HCT116 (cell line): ENCODE results near the gene CBFB.
"Not testable (repeated sequence)": the region's sequence is repeated elsewhere in the genome, so short reads cannot be mapped to it uniquely, and the experiment has no call there.

Experiments
- SRF ChIP-seq: IDR thresholded peaks from 2 replicates; pipeline ENCODE4 v1.6.1; 2012; ENCODE audit warnings: low read depth
- TF ChIP-seq, protein P1 (sequence below), 3 experiments: fragments of 200-600 bp in 1 of 3; sonication (generic) in 1 of 3; IDR thresholded peaks in 2 of 3; conservative IDR thresholded peaks in 1 of 3; 2 replicates each; pipeline ENCODE4 v1.5.1; 2012 to 2017; ENCODE audit warnings: low read depth in 2 of 3, low read length in 2 of 3, antibody characterized with exemption in 1 of 3, borderline replicate concordance in 1 of 3, control low read depth in 1 of 3, mild to moderate bottlenecking in 1 of 3, mixed read lengths in 1 of 3, mixed run types in 1 of 3, moderate library complexity in 1 of 3; ENCODE audit not compliant: insufficient read depth in 1 of 3

DNA sequence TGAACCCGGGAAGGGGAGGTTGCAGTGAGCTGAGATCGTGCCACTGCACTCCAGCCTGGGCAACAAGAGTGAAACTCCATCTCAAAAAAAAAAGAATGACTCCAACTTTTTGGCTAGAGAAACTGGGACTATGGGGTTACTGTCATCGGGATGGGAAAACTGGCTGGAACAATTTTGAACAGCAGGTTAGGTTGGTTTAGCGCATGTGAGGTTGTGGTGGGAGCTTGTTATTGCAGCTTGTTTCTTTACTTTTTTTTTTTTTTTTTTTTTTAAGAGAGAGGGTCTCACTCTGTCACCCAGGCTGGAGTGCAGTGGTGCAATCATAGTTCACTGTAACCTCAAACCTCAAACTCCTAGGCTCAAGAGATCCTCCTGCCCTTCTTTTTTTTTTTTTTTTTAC, 12.6 kb downstream of the CBFB start:
- TF ChIP-seq, protein P1, sequence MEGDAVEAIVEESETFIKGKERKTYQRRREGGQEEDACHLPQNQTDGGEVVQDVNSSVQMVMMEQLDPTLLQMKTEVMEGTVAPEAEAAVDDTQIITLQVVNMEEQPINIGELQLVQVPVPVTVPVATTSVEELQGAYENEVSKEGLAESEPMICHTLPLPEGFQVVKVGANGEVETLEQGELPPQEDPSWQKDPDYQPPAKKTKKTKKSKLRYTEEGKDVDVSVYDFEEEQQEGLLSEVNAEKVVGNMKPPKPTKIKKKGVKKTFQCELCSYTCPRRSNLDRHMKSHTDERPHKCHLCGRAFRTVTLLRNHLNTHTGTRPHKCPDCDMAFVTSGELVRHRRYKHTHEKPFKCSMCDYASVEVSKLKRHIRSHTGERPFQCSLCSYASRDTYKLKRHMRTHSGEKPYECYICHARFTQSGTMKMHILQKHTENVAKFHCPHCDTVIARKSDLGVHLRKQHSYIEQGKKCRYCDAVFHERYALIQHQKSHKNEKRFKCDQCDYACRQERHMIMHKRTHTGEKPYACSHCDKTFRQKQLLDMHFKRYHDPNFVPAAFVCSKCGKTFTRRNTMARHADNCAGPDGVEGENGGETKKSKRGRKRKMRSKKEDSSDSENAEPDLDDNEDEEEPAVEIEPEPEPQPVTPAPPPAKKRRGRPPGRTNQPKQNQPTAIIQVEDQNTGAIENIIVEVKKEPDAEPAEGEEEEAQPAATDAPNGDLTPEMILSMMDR (IDR thresholded peaks at IDR 0.05 in 2 of 3, conservative IDR thresholded peaks at IDR 0.05 in 1 of 3; ENCODE audit: borderline replicate concordance in 1 of 3, insufficient read depth in 1 of 3, low read depth in 2 of 3, low read length in 2 of 3): 0 out of 6 replicates have a peak, but pooled peaks of 1 of the 3 experiments have one; percentile 3
- not testable (repeated sequence) for TF ChIP-seq SRF
